ENCODE results near the gene TKT.

DNA sequence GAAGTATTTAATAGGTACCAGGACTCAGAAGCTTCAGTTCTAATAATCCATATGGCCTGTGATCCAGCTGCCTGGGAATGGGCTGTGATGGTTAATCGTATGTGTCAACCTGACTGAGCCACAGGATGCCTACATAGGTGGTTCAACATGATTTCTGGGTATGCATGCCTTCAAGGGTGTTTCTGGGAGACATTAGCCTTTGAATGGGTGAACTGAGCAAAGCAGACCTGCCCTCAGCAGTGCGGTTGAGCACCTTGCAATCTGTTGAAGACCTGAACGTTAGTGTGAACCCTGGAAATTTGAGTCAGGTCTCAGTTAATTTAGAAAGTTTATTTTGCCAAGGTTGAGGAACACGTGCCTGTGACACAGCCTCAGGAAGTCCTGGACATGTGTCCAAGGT is 22.8 kb upstream of the TKT start:
- TF ChIP-seq CTCF (IDR thresholded peaks at IDR 0.05; ENCODE audit: low read depth, low read length, missing input control) (no peak), NR2F2 (IDR thresholded peaks at IDR 0.05) (no peak), HNF4G (IDR thresholded peaks at IDR 0.05) (no peak), MAX (IDR thresholded peaks at IDR 0.05) (no peak), GABPA (IDR thresholded peaks at IDR 0.05 in 1 of 2, conservative IDR thresholded peaks at IDR 0.05 in 1 of 2) (no peak), RAD21 (IDR thresholded peaks at IDR 0.05) (no peak), ZBTB33 (IDR thresholded peaks at IDR 0.05) (no peak), SP1 (IDR thresholded peaks at IDR 0.05) (no peak), JUND (IDR thresholded peaks at IDR 0.05) (no peak), EGR1 (IDR thresholded peaks at IDR 0.05; ENCODE audit: low read depth in 2 of 2) (no peak), TAF1 (conservative IDR thresholded peaks at IDR 0.05) (no peak), YY1 (IDR thresholded peaks at IDR 0.05) (no peak)
- TF ChIP-seq, protein P1, sequence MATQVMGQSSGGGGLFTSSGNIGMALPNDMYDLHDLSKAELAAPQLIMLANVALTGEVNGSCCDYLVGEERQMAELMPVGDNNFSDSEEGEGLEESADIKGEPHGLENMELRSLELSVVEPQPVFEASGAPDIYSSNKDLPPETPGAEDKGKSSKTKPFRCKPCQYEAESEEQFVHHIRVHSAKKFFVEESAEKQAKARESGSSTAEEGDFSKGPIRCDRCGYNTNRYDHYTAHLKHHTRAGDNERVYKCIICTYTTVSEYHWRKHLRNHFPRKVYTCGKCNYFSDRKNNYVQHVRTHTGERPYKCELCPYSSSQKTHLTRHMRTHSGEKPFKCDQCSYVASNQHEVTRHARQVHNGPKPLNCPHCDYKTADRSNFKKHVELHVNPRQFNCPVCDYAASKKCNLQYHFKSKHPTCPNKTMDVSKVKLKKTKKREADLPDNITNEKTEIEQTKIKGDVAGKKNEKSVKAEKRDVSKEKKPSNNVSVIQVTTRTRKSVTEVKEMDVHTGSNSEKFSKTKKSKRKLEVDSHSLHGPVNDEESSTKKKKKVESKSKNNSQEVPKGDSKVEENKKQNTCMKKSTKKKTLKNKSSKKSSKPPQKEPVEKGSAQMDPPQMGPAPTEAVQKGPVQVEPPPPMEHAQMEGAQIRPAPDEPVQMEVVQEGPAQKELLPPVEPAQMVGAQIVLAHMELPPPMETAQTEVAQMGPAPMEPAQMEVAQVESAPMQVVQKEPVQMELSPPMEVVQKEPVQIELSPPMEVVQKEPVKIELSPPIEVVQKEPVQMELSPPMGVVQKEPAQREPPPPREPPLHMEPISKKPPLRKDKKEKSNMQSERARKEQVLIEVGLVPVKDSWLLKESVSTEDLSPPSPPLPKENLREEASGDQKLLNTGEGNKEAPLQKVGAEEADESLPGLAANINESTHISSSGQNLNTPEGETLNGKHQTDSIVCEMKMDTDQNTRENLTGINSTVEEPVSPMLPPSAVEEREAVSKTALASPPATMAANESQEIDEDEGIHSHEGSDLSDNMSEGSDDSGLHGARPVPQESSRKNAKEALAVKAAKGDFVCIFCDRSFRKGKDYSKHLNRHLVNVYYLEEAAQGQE (IDR thresholded peaks at IDR 0.05) = no peak

All from liver (tissue), 3 donors.